K562 (cell line): ENCODE data around the gene DGCR8. TPM values are rescaled to one million over a fixed set of nuclear protein-coding genes. Genes with fewer than 3 reads are reported as not detected.
A peak's percentile ranks its signal among the peaks of the same experiment; 100 is the strongest.

Experiments used
- ATAC-seq: fragments of 200-7000 bp; cut with Tn5 transposase; 3 replicates; pipeline ENCODE4 v1.9.1; 2020; ENCODE audit warnings: moderate library complexity
- BruUV-seq: library from RNA; stranded (reverse); fragments of 400-500 nt; replicated peaks from 2 replicates; lab custom pipeline; 2021; lab: Mats Ljungman, UMichigan
- CTCF ChIA-PET: fragments of 300-600 bp; formaldehyde crosslinking; extraction: SDS; loops from one replicate; lab custom pipeline; 2021; ENCODE audit warnings: low intra/inter-chr PET ratio; lab: Yijun Ruan, JAX
- POLR2A ChIA-PET: fragments of 300-600, 350-650 bp; sonication (Branson Sonifier 250); formaldehyde crosslinking; extraction: SDS; loops from one replicate; lab custom pipeline; 2021; ENCODE audit warnings: antibody characterized with exemption, inconsistent platforms; lab: Yijun Ruan, JAX
- DNase-seq, 4 experiments: peaks; one replicate each; pipeline versions ENCODE4 v3.0.0 to v3.0.0-alpha.2; 2011 to 2018; ENCODE audit warnings: low spot score in 3 of 4, mixed read lengths in 3 of 4; ENCODE audit errors: extremely low read depth in 1 of 4
- FAIRE-seq: peaks from 2 replicates; lab custom pipeline; 2011; peaks lifted over from hg19 to GRCh38; lab: Jason Lieb, UNC
- H2AFZ ChIP-seq: 2 replicates; pipeline ENCODE4 v1.6.0; 2011; ENCODE audit warnings: low read depth, low read length, control low read depth, inconsistent platforms
- H3K27ac ChIP-seq: fragments of 200-600 bp; 3 replicates; pipeline ENCODE4 v1.8.0; 2011; ENCODE audit warnings: low read depth, mild to moderate bottlenecking, control low read depth, inconsistent platforms, low read length, moderate library complexity, mixed read lengths; ENCODE audit errors: extremely low read depth
- H3K27me3 ChIP-seq, 2 experiments: fragments of 300-600 bp in 1 of 2; 2 replicates in 1 of 2; 3 replicates in 1 of 2; pipeline versions ENCODE4 v1.6.0 to v1.8.0; 2011; ENCODE audit warnings: inconsistent platforms in 2 of 2, low read length in 2 of 2, mild to moderate bottlenecking in 1 of 2, mixed read lengths in 1 of 2, moderate library complexity in 1 of 2; ENCODE audit not compliant: control insufficient read depth in 2 of 2, insufficient read depth in 2 of 2
- H3K36me3 ChIP-seq: fragments of 300-600 bp; 3 replicates; pipeline ENCODE4 v1.8.0; 2011; ENCODE audit warnings: mild to moderate bottlenecking, low read length, inconsistent platforms; ENCODE audit not compliant: control insufficient read depth, insufficient read depth
- H3K4me1 ChIP-seq, 2 experiments: fragments of 200-600 bp in 1 of 2; replicated peaks in 1 of 2; 2 replicates in 1 of 2; 3 replicates in 1 of 2; pipeline versions ENCODE4 v1.5.1 to v1.8.0; 2011; ENCODE audit warnings: inconsistent platforms in 2 of 2, low read length in 2 of 2, mild to moderate bottlenecking in 1 of 2, mixed read lengths in 1 of 2, moderate library complexity in 1 of 2; ENCODE audit not compliant: control insufficient read depth in 2 of 2, insufficient read depth in 2 of 2
- H3K4me2 ChIP-seq: 2 replicates; pipeline ENCODE4 v1.6.1; 2011; ENCODE audit warnings: low read length, control low read depth, inconsistent platforms, mixed read lengths; ENCODE audit not compliant: insufficient read depth
- H3K4me3 ChIP-seq: fragments of 200-600 bp; sonication (generic), shearing (Covaris generic); 2 replicates; pipeline ENCODE4 v1.5.1; 2016; ENCODE audit warnings: control low read depth, inconsistent platforms
- H3K79me2 ChIP-seq: fragments of 200-600 bp; 3 replicates; pipeline ENCODE4 v1.8.0; 2011; ENCODE audit warnings: low read length, inconsistent platforms; ENCODE audit not compliant: control insufficient read depth, insufficient read depth
- H3K9ac ChIP-seq, 2 experiments: 2 replicates each; pipeline versions ENCODE4 v1.6.0 to v1.6.1; 2011; ENCODE audit warnings: low read depth in 2 of 2, low read length in 2 of 2, control low read depth in 1 of 2, inconsistent platforms in 1 of 2, mild to moderate bottlenecking in 1 of 2, mixed read lengths in 1 of 2; ENCODE audit not compliant: insufficient read depth in 1 of 2
- H3K9me1 ChIP-seq: one replicate; pipeline ENCODE4 v1.6.0; 2011; ENCODE audit warnings: inconsistent platforms, mild to moderate bottlenecking, low read length, moderate library complexity; ENCODE audit not compliant: control insufficient read depth, insufficient read depth
- H3K9me3 ChIP-seq: replicated peaks from 2 replicates; pipeline ENCODE4 v1.5.1; 2011; ENCODE audit warnings: low read depth, low read length, inconsistent platforms; ENCODE audit not compliant: control insufficient read depth, insufficient read depth
- H4K20me1 ChIP-seq: replicated peaks from 2 replicates; pipeline ENCODE4 v1.6.1; 2011; ENCODE audit warnings: low read length, inconsistent platforms, mixed read lengths; ENCODE audit not compliant: control insufficient read depth, insufficient read depth
- CGGBP1 ChIP-seq: fragments of 250-450 bp; sonication (Bioruptor Pico); IDR thresholded peaks from 2 replicates; pipeline ENCODE4 v1.9.0; 2021; ENCODE audit warnings: mild to moderate bottlenecking
- HBP1 ChIP-seq: fragments of 450-650 bp; formaldehyde crosslinking; IDR thresholded peaks from 2 replicates; pipeline ENCODE4 v1.4.0; 2022; ENCODE audit warnings: missing genetic modification characterization
- KDM5B ChIP-seq: fragments of 200-600 bp; sonication (generic); IDR thresholded peaks from 2 replicates; pipeline ENCODE4 v1.6.1; 2012; ENCODE audit warnings: low read depth, mild to moderate bottlenecking, moderate library complexity, low read length, control low read depth, inconsistent platforms; ENCODE audit not compliant: insufficient replicate concordance
- KLF1 ChIP-seq: fragments of 450-650 bp; IDR thresholded peaks from 2 replicates; pipeline ENCODE4 v1.6.1; 2016; ENCODE audit warnings: missing genetic modification characterization, missing compliant biosample characterization
- PATZ1 ChIP-seq: fragments of 250-450 bp; sonication (Bioruptor Pico); IDR thresholded peaks from 2 replicates; pipeline ENCODE4 v1.5.0; 2020; ENCODE audit warnings: mild to moderate bottlenecking, borderline replicate concordance
- SP2 ChIP-seq: IDR thresholded peaks from 2 replicates; pipeline ENCODE4 v1.6.1; 2011; ENCODE audit warnings: mild to moderate bottlenecking, low read depth, low read length, moderate library complexity; ENCODE audit not compliant: poor library complexity, severe bottlenecking; ENCODE audit errors: extremely low read depth
- ZBTB11 ChIP-seq, 3 experiments: fragments of 200-800 bp in 1 of 3; fragments of 250-450 bp in 1 of 3; fragments of 450-650 bp in 1 of 3; sonication (Bioruptor Pico) in 1 of 3; sonication (Bioruptor generic) in 1 of 3; formaldehyde crosslinking in 1 of 3; IDR thresholded peaks; 2 replicates each; pipeline versions ENCODE4 v1.6.1 to v1.8.0; 2016 to 2022; ENCODE audit warnings: mild to moderate bottlenecking in 2 of 3, missing genetic modification characterization in 2 of 3, missing compliant biosample characterization in 1 of 3, moderate library complexity in 1 of 3
- ZKSCAN8 ChIP-seq: fragments of 200-800 bp; sonication (Bioruptor generic); IDR thresholded peaks from 2 replicates; pipeline ENCODE4 v1.6.1; 2016; ENCODE audit warnings: missing genetic modification characterization, missing compliant biosample characterization
- ZNF140 ChIP-seq: fragments of 250-450 bp; sonication (Bioruptor Pico); IDR thresholded peaks from 2 replicates; pipeline ENCODE4 v1.8.0; 2021; ENCODE audit warnings: moderate library complexity, mild to moderate bottlenecking, inconsistent platforms
- ZNF76 ChIP-seq: fragments of 250-450 bp; sonication (Bioruptor Pico); IDR thresholded peaks from 2 replicates; pipeline ENCODE4 v1.4.0; 2020; ENCODE audit warnings: mild to moderate bottlenecking, moderate library complexity, borderline replicate concordance
- WGBS: fragments of 100-300 bp; shearing (Covaris generic); methylation state at CpG from one replicate; pipeline ENCODE4 v1.1.6; 2016; ENCODE audit warnings: low coverage, mixed read lengths; ENCODE audit not compliant: insufficient coverage; ENCODE audit errors: missing lambda C conversion rate; 5-methylcytosine and 5-hydroxymethylcytosine counted together
- in situ Hi-C: fragments of 300-500 bp; cut with MboI; formaldehyde crosslinking; loops from 4 replicates; pipeline ENCODE4 v1.15.0; 2018; ENCODE audit warnings: inconsistent platforms, mixed read lengths
- intact Hi-C: fragments of 100-400 bp; cut with micrococcal nuclease; formaldehyde crosslinking; loops from 2 replicates; pipeline ENCODE4 v1.14.2; 2022
- polyA plus RNA-seq, 8 experiments: library from polyadenylated mRNA; depleted of rRNA in 4 of 8; stranded (reverse) in 5 of 8; unstranded in 3 of 8; fragments of >200 nt; fragmentation: Nextera tagmentation in 2 of 8; fragmentation: Illumina TruSeq in 1 of 8; extraction: Ambion mirVana in 2 of 8; extraction: Trizol in 1 of 8; gene quantifications; 2 replicates each; pipeline versions ENCODE4 v1.2.1 to v1.2.3, GENCODE V29; 2011 to 2014; ENCODE audit warnings: inconsistent platforms in 1 of 8, missing spikeins in 1 of 8
- total RNA-seq, 7 experiments: library from RNA; depleted of rRNA in 6 of 7; stranded (reverse); fragments of >200 nt in 6 of 7; fragmentation: Illumina TruSeq in 2 of 7; extraction: Trizol in 2 of 7; gene quantifications; 2 replicates each; pipeline versions ENCODE4 v1.2.1 to v1.2.3, GENCODE V29; 2011 to 2021; ENCODE audit warnings: low replicate concordance in 1 of 7

DGCR8 gene
- total and polyA plus RNA-seq, 9 of the 15 experiments (the other 6 are each of a cell fraction or from before 2014, with no cell fraction given), result 5.9 to 144 (median 80.1) TPM

- TF ChIP-seq KLF1 (tag), result 0 out of 2 replicates have a peak, but pooled peaks have one; percentile 15
- TF ChIP-seq, all 486 proteins: peak for 5
Observed at GRCh38 chr22:20088263-20088648, 8.2 kb downstream of the DGCR8 start (continued).

- Histone ChIP-seq H3K4me1 (peaks cover 13 to 24% of the 10 kb centered on the region in 2 experiments), H3K9ac (peak overlapping the region in 1 of 2 experiments; percentile 13; a peak in 1 of 4 replicates), H4K20me1 (peaks cover 14% of the 10 kb centered on the region), H2AFZ (no peak overlapping the region), H3K4me2 (no peak overlapping the region), H3K79me2 (peaks cover 73% of the 10 kb centered on the region), H3K4me3 (no peak overlapping the region), H3K9me1 (peaks cover 5% of the 10 kb centered on the region), H3K36me3 (peaks cover 97% of the 10 kb centered on the region), H3K27me3 (no peaks in the 10 kb centered on the region), H3K27ac (no peak overlapping the region), H3K9me3 (no peaks in the 10 kb centered on the region)
- DNase-seq (no peak), FAIRE-seq (no peak), ATAC-seq (no peak)
- in situ Hi-C loops, result loop anchor here (5.0 kb wide), 1 partner anchor 117 kb away; no protein-coding TSS in a partner anchor
- ChIA-PET POLR2A (interaction anchor here (0.5 to 19.4 kb wide), 14 partner anchors 6 to 453 kb away, joined by 3 to 513 read pairs (median 3); partner anchors contain the start of genes DGCR8, RANBP1, TANGO2 and TRMT2A), CTCF (no interaction called here)
- no TSS peak for BruUV-seq
- 96% methylated on average over 17 of the region's 17 CpGs for WGBS
- intact Hi-C loops, result no loop called here
- no peak for TF ChIP-seq ZNF76 (CRISPR knock-in tag)
- no peak for TF ChIP-seq HBP1 (CRISPR knock-in tag)
- 0 out of 2 replicates have a peak, but pooled peaks have one; percentile 14 for TF ChIP-seq PATZ1
- peak; percentile 36 for TF ChIP-seq KDM5B
- TF ChIP-seq CGGBP1 (CRISPR knock-in tag), result no peak
- peak in 1 of 3 experiments; percentile 14; a peak in 1 of 6 replicates for TF ChIP-seq ZBTB11 (CRISPR knock-in tag; IDR thresholded peaks at IDR 0.05)
- 0 out of 2 replicates have a peak, but pooled peaks have one; percentile 65 for TF ChIP-seq ZNF140 (CRISPR knock-in tag)
- TF ChIP-seq ZKSCAN8, result no peak
- peak; percentile 5 for TF ChIP-seq SP2
Observed at GRCh38 chr22:20089226-20089976, 9.4 kb downstream of the DGCR8 start.
